HG02884 (cell line): ENCODE measurements around the gene HPRT1.
"Not testable (repeated sequence)": the region's sequence is repeated elsewhere in the genome, so short reads cannot be mapped to it uniquely, and the experiment has no call there.

Source experiments
- ATAC-seq: cut with Tn5 transposase; IDR thresholded peaks from one replicate; pipeline ENCODE4 v1.9.1; 2021; ENCODE audit warnings: mild to moderate bottlenecking, moderate library complexity; ENCODE audit not compliant: unreplicated experiment

HPRT1 gene, protein sequence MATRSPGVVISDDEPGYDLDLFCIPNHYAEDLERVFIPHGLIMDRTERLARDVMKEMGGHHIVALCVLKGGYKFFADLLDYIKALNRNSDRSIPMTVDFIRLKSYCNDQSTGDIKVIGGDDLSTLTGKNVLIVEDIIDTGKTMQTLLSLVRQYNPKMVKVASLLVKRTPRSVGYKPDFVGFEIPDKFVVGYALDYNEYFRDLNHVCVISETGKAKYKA

GRCh38 chrX:134460005-134460861 lies at the start of gene HPRT1:
Gene HPRT1, plus strand, starts transcription at chrX:134460165. Its CDS starts 147 bp downstream, at chrX:134460312.
- peak; percentile 92 for ATAC-seq

- ATAC-seq: no peak
Observed at GRCh38 chrX:134416087-134416486, 43.9 kb upstream of the HPRT1 start.

DNA sequence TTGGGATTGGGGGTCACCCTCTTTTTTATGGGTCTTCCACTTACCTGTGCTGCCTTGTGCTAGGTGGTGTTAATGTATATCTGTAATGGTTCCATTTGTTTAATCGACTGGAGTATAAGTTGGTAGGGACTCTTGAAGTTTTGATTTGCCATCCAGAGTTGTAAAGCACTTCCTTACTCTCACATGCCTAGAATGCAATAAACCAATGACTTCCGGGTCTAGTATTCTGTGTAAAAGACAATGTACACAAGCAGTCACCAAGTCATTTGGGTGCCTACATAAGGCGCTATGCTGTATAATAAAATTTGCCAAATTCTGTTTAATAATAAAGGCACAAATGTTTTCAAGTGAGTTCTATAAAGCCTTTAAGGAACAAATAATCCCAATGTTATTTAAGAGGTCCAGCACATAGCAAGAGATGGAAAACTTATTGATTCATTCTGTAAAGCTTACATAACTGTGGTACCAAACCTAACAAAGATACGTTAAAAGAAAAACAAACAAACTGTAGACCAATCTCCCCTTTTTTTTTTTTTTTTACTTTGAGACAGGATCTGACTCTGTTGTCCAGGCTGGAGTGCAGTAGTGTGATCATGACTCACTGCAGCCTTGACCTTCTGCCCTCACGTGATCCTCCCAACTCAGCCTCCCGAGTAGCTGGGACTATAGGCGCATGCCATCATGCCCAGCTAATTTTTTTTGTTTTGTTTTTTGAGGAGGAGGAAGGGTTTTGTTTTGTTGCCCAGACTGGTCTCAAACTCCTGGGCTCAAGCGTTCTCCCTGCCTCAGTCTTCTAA lies 41.5 kb upstream of the HPRT1 start:
- ATAC-seq: no peak

GRCh38 chrX:134419784-134420183 lies 40.2 kb upstream of the HPRT1 start:
- ATAC-seq: no peak

DNA sequence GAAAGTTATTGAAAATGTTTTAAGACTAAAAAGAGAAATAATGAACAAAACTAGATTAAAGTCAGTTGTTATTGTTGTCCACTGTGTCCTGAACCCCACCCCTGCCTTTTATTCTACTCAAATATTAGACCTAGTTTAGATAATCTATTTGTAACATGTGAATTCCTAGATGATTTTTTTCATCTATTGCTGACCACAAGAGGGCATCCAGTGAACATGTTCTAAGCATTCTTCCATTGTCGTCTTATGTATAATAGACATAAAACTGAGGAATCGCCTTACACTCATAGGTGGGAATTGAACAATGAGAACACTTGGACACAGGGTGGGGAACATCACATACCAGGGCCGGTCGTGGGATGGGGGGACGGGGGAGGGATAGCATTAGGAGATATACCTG lies 36.4 kb upstream of the HPRT1 start:
- no peak for ATAC-seq

- ATAC-seq: no peak
Observed at GRCh38 chrX:134426281-134426680, 33.7 kb upstream of the HPRT1 start.

GRCh38 chrX:134431894-134432293 lies 28.1 kb upstream of the HPRT1 start:
- no peak for ATAC-seq

DNA sequence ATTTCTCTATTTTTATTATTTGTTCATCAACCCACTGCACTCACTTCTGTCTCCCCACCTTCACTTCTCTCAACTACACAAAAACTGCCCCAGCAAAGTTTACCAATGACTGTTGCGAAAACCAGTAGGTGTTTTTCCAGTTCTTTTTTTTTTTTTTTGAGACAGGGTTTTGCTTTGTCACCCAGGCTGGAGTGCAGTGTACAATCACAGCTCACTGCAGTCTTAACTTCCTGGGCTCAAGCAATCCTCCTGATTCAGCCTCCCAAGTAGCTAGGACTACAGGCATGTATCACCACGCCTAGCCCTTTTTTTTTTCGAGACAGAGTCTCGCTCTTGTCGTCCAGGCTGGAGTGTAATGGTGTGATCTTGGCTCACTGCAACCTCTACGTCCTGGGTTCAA lies 24.1 kb upstream of the HPRT1 start:
- ATAC-seq: no peak

DNA sequence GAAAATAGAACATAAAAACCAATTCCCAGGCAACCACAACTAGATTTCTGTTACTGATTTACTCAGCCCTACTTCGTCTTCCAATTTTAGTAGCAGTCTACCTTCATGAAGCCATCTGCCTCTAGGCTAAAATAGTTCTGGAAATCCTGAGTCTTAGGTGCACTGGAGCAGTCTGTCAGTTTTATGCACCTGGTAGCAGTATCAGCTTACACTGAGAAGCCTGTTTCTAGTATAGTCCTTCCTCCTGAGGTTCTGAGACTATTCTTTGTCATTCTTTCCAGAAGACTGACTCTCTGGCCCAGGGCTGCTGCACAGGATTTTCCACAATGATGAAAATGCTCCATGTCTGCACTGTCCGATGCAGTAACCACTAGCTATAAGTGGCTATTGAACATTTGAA lies 16.9 kb upstream of the HPRT1 start:
- peak; percentile 78 for ATAC-seq

DNA sequence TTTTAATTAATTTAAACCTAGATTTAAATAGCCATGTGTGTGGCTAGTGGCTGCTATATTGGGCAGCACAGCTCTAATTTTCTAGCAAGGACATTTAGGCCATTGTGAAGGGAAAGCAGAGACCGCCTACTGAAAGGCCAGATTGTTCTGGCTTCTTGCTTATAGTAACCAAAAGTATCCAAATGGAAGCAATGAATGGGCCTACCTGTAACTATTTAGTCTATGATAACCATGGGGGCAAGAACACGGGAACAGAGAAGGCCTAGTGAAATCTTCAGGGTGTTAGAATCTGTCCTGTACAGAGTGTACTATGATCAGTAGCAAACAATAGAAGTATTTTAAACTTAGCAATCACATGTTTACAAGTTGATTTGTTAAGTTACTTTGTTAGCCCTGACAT lies 16.5 kb upstream of the HPRT1 start:
- no peak for ATAC-seq

DNA sequence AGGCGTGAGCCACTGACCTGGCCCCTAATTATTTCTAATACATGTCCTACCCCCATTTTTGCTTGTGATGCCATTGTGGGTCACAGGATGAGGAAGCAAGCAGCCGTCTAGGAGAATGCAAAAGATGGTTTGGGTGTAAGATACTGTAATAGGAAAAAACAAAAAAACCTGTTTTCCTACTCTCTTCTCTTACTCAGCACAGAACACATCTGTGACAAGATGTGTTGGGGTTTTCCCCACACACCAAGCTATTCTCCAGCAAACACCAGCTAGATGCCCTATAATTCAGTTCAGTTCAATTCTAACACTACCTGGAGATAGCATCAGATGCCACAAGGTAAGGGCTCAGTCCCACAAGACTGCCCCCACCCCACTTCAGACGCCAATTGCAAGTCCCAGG lies 15.3 kb upstream of the HPRT1 start:
- ATAC-seq: no peak

DNA sequence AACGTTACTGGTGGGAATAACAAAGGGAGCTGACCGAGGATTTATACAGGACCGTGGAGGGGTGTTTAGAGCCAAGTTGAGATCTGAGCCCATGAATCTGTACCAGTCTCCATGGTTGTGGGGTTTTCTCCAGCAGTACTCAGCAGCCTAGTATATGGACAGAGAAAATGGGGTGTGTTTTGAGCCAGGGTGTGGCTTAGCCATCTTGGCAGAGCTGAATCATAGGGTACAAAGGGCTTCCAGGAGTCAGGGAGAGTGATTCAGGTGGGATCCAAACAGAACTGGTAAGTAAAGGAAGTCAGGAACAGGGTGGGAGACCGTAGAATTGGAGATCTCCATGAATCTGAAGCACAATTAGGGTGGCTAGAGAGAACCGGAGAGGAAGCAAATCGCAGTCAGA lies 7.4 kb upstream of the HPRT1 start:
- ATAC-seq: no peak

DNA sequence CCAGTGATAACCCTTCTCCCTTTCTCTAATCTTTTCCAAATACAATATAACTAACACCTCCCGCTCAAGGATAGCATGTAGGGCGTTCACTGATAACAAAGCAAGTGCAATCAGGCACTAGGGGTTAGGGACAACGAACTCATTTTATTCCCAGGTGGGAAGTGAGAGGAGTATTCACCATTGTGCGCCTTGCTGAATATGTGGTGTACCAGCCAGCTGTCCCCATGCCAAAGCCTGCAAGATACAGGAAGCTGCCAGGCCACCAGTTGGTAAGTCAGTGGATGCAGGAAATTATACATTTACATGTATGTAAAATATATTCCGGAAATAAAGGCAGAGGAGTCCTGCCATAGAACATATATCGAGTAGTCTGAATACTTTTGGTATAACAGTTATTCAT lies 6.3 kb upstream of the HPRT1 start:
- ATAC-seq: no peak

GRCh38 chrX:134454506-134454905 lies 5.5 kb upstream of the HPRT1 start:
- no peak for ATAC-seq

DNA sequence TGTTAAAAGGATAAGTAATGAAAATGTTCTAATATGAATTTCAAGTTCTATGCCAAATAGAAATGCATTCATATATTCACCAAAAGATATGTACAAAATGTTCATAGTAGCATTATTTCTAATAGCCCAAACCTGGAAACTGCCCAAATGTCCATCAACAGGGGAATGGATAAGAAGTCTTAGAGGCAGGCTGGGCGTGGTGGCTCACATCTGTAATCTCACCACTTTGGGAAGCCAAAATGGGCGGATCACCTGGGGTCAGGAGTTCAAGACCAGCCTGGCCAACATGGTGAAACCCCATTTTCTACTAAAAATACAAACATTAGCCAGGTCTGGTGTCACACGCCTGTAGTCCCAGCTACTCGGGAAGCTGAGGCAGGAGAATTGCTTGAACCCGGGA lies 2.3 kb upstream of the HPRT1 start:
- no peak for ATAC-seq

DNA sequence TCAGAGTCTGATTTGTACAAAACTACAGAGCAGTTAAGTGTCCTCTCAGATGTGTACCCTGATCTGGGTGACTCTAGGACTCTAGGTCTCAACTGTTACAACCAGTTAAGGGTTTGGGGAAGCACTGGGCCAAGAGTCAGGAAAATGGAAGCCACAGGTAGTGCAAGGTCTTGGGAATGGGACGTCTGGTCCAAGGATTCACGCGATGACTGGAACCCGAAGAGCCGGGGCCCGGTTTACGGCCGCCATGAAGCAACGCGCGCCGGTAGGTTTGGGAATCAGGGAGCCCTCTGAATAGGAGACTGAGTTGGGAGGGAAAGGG lies 321 bp upstream of the HPRT1 start:
- peak; percentile 8 for ATAC-seq

DNA sequence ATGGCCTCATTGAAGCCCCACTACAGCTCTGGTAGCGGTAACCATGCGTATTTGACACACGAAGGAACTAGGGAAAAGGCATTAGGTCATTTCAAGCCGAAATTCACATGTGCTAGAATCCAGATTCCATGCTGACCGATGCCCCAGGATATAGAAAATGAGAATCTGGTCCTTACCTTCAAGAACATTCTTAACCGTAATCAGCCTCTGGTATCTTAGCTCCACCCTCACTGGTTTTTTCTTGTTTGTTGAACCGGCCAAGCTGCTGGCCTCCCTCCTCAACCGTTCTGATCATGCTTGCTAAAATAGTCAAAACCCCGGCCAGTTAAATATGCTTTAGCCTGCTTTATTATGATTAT lies 876 bp downstream of the HPRT1 start:
- ATAC-seq: no peak

- ATAC-seq: no peak
Observed at GRCh38 chrX:134461437-134461836, 1.5 kb downstream of the HPRT1 start.

GRCh38 chrX:134462927-134463326 lies 3.0 kb downstream of the HPRT1 start:
- ATAC-seq: no peak

- ATAC-seq: not testable (repeated sequence)
Observed at GRCh38 chrX:134464453-134464852, 4.5 kb downstream of the HPRT1 start.

- ATAC-seq: no peak
Observed at GRCh38 chrX:134469486-134469885, 9.5 kb downstream of the HPRT1 start.

GRCh38 chrX:134470013-134470412 lies 10.0 kb downstream of the HPRT1 start:
- ATAC-seq: no peak
